Peyer's patch (tissue), 4 donors: Measurements from ENCODE around the gene ARNT2.

Experiments used
- CTCF ChIP-seq, 6 experiments: fragments of 450-650 bp in 4 of 6; fragments of 200-600 bp in 2 of 6; sonication (generic) in 1 of 6; IDR thresholded peaks; one replicate each; pipeline ENCODE4 v1.5.1; 2017 to 2019; ENCODE audit warnings: antibody characterized with exemption in 6 of 6, mild to moderate bottlenecking in 3 of 6, moderate library complexity in 1 of 6
- POLR2A ChIP-seq, 2 donors: fragments of 450-650 bp; IDR thresholded peaks; one replicate each; pipeline ENCODE4 v1.5.1; 2017; ENCODE audit warnings: antibody characterized with exemption in 2 of 2, mild to moderate bottlenecking in 2 of 2, moderate library complexity in 2 of 2

- TF ChIP-seq CTCF (IDR thresholded peaks at IDR 0.05) (no peak), POLR2A (IDR thresholded peaks at IDR 0.05) (no peak)
Observed at GRCh38 chr15:80557441-80558234, 153.5 kb downstream of the ARNT2 start.
